ENCODE data around the gene APCDD1. TPM values are rescaled to one million over a fixed set of nuclear protein-coding genes. Genes with fewer than 3 reads are reported as not detected.
A peak's percentile ranks its signal among the peaks of the same experiment; 100 is the strongest.

The APCDD1 gene
- total and polyA plus RNA-seq, 2 of the 13 experiments (the other 11 are each of a cell fraction or from before 2014, with no cell fraction given), result 2.1 to 8.6 TPM

DNA sequence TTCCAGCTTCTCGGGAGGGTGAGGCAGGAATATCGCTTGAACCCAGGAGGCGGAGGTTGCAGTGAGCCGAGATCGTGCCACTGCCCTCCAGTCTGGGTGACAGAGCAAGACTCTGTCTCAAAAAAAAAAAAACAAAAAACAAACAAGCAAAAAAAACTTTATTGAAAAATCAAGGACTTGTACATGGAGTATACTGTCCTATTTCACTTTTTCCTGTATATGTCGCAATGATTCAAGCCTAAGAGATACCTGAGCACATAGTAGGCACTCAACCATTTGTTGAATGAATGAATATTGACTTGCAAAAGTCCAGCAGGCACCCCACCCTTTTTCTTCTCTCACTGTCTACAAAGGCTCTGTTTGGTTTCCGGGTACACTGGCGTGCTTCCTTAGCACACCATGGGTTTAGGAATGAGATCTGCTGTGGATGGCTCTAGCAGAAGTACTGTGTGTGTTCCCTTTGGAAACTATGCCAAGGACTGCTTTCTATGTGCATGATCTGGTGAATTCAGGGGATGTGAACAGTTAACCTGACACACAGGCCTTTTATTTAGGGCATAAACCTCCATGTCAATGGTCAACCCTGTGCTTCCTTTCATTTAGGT lies 6.1 kb downstream of the APCDD1 start:
- Histone ChIP-seq H2AFZ (ENCODE audit: low read length) (no peak overlapping the region), H3K36me3 (replicated peaks in 1 of 2; ENCODE audit: control insufficient read depth in 1 of 2, insufficient read depth in 2 of 2, low read length in 2 of 2) (no peaks in the 10 kb centered on the region), H4K20me1 (ENCODE audit: insufficient read depth, low read length) (no peaks in the 10 kb centered on the region), H3K9me3 (ENCODE audit: low read length) (no peaks in the 10 kb centered on the region), H3K27ac (ENCODE audit: extremely low read length, insufficient read depth, low read length) (no peak overlapping the region), H3K4me3 (replicated peaks in 1 of 3; ENCODE audit: insufficient read depth in 1 of 3, low read depth in 2 of 3, low read length in 3 of 3) (no peak overlapping the region), H3K79me2 (ENCODE audit: insufficient read depth, low read length) (no peaks in the 10 kb centered on the region), H3K4me2 (ENCODE audit: low read depth, low read length) (no peak overlapping the region), H3K4me1 (ENCODE audit: insufficient read depth, low read length) (peaks cover 62% of the 10 kb centered on the region), H3K9ac (ENCODE audit: insufficient read depth, low read depth, low read length) (no peak overlapping the region), H3K27me3 (ENCODE audit: control insufficient read depth in 1 of 2, insufficient read depth in 2 of 2, low read length in 2 of 2) (peaks cover 2 to 15% of the 10 kb centered on the region in 2 experiments; a peak in 2 of 5 replicates)
- intact Hi-C loops (cut with micrococcal nuclease; ENCODE audit: unreplicated experiment), result no loop called here
- WGBS (ENCODE audit: low lambda C conversion rate), result 80% methylated on average over 8 of the region's 8 CpGs
- no TSS peak for BruUV-seq (replicated peaks)
- CTCF ChIA-PET (ENCODE audit: low intra/inter-chr PET ratio, low total read pairs), result no interaction called here
- POLR2A ChIA-PET, result no interaction called here
- DNase-seq (ENCODE audit: low spot score) (no peak), ATAC-seq (no peak), FAIRE-seq (no peak)
- in situ Hi-C loops (cut with HindIII; ENCODE audit: extremely low pct_ligation_motif_present, low pct_unique_long_range_greater_than_20kb), result no loop called here
- TF ChIP-seq, protein P1, sequence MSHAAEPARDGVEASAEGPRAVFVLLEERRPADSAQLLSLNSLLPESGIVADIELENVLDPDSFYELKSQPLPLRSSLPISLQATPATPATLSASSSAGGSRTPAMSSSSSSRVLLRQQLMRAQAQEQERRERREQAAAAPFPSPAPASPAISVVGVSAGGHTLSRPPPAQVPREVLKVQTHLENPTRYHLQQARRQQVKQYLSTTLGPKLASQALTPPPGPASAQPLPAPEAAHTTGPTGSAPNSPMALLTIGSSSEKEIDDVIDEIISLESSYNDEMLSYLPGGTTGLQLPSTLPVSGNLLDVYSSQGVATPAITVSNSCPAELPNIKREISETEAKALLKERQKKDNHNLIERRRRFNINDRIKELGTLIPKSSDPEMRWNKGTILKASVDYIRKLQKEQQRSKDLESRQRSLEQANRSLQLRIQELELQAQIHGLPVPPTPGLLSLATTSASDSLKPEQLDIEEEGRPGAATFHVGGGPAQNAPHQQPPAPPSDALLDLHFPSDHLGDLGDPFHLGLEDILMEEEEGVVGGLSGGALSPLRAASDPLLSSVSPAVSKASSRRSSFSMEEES (CRISPR knock-in tag; IDR thresholded peaks at IDR 0.05), result no peak
- TF ChIP-seq AGO1 (IDR thresholded peaks at IDR 0.05; ENCODE audit: low read depth, low read length, poor library complexity, severe bottlenecking), result no peak
- TF ChIP-seq, protein P2, sequence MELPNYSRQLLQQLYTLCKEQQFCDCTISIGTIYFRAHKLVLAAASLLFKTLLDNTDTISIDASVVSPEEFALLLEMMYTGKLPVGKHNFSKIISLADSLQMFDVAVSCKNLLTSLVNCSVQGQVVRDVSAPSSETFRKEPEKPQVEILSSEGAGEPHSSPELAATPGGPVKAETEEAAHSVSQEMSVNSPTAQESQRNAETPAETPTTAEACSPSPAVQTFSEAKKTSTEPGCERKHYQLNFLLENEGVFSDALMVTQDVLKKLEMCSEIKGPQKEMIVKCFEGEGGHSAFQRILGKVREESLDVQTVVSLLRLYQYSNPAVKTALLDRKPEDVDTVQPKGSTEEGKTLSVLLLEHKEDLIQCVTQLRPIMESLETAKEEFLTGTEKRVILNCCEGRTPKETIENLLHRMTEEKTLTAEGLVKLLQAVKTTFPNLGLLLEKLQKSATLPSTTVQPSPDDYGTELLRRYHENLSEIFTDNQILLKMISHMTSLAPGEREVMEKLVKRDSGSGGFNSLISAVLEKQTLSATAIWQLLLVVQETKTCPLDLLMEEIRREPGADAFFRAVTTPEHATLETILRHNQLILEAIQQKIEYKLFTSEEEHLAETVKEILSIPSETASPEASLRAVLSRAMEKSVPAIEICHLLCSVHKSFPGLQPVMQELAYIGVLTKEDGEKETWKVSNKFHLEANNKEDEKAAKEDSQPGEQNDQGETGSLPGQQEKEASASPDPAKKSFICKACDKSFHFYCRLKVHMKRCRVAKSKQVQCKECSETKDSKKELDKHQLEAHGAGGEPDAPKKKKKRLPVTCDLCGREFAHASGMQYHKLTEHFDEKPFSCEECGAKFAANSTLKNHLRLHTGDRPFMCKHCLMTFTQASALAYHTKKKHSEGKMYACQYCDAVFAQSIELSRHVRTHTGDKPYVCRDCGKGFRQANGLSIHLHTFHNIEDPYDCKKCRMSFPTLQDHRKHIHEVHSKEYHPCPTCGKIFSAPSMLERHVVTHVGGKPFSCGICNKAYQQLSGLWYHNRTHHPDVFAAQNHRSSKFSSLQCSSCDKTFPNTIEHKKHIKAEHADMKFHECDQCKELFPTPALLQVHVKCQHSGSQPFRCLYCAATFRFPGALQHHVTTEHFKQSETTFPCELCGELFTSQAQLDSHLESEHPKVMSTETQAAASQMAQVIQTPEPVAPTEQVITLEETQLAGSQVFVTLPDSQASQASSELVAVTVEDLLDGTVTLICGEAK (IDR thresholded peaks at IDR 0.05), result peak; percentile 31; the same call in 1 of the 2 replicates
- TF ChIP-seq, protein P2 (CRISPR knock-in tag; IDR thresholded peaks at IDR 0.05), result no peak
- TF ChIP-seq ZKSCAN1 (IDR thresholded peaks at IDR 0.05; ENCODE audit: low read length), result peak; percentile 40; the same call in 1 of the 2 replicates
- TF ChIP-seq, protein P3, sequence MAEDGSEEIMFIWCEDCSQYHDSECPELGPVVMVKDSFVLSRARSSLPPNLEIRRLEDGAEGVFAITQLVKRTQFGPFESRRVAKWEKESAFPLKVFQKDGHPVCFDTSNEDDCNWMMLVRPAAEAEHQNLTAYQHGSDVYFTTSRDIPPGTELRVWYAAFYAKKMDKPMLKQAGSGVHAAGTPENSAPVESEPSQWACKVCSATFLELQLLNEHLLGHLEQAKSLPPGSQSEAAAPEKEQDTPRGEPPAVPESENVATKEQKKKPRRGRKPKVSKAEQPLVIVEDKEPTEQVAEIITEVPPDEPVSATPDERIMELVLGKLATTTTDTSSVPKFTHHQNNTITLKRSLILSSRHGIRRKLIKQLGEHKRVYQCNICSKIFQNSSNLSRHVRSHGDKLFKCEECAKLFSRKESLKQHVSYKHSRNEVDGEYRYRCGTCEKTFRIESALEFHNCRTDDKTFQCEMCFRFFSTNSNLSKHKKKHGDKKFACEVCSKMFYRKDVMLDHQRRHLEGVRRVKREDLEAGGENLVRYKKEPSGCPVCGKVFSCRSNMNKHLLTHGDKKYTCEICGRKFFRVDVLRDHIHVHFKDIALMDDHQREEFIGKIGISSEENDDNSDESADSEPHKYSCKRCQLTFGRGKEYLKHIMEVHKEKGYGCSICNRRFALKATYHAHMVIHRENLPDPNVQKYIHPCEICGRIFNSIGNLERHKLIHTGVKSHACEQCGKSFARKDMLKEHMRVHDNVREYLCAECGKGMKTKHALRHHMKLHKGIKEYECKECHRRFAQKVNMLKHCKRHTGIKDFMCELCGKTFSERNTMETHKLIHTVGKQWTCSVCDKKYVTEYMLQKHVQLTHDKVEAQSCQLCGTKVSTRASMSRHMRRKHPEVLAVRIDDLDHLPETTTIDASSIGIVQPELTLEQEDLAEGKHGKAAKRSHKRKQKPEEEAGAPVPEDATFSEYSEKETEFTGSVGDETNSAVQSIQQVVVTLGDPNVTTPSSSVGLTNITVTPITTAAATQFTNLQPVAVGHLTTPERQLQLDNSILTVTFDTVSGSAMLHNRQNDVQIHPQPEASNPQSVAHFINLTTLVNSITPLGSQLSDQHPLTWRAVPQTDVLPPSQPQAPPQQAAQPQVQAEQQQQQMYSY (CRISPR knock-in tag; IDR thresholded peaks at IDR 0.05), result no peak
- TF ChIP-seq ZSCAN12 (CRISPR knock-in tag; IDR thresholded peaks at IDR 0.05), result no peak
- TF ChIP-seq CEBPB (IDR thresholded peaks at IDR 0.05; ENCODE audit: borderline replicate concordance, low read depth, low read length), result peak; percentile 58; the same call in 1 of the 2 replicates

All from HepG2 (cell line).